Lower leg skin (tissue), 3 donors: ENCODE measurements around the gene PTCH2.

Experiments
- POLR2A ChIP-seq, 2 donors: fragments of 450-650 bp; IDR thresholded peaks; one replicate each; pipeline ENCODE4 v1.6.1; 2016 to 2017; ENCODE audit warnings: antibody characterized with exemption in 2 of 2, mild to moderate bottlenecking in 1 of 2, moderate library complexity in 1 of 2
- TF ChIP-seq, protein P1 (sequence below), 3 donors: fragments of 450-650 bp; IDR thresholded peaks; one replicate each; pipeline ENCODE4 v1.5.1; 2016; ENCODE audit warnings: antibody characterized with exemption in 3 of 3, mild to moderate bottlenecking in 3 of 3, moderate library complexity in 2 of 3

DNA sequence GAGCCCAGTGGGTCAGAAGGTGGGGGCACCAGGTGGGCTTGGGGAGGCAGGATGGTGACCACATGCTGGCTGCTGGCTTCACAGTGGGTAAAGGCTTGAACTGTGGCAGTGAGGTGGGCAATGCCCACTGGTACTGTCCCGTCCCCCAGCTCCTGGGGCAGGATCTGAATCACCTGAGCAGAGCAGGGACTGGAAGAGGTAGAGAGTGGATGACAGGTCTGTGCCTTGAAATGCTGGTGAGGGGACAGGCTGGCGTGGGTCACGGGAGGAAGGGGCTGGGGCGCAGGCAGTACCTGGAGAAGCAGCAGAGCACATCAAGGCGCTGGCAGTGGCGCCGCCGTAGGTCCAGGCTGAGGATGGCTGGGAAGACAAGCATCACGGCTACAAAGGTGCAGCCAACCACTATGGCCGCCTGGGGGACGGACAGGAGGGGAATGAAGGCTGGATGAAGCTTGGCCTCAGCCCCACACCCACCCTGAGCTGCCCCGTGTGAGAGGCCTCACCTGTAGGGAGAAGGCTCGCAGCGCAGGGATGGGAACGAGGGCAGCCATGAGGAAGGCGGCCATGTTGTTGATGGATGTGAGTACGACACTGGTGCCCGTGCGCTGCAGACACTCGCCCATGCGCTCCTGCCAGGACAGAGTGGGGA is 14.9 kb downstream of the PTCH2 start:
- TF ChIP-seq, protein P1, sequence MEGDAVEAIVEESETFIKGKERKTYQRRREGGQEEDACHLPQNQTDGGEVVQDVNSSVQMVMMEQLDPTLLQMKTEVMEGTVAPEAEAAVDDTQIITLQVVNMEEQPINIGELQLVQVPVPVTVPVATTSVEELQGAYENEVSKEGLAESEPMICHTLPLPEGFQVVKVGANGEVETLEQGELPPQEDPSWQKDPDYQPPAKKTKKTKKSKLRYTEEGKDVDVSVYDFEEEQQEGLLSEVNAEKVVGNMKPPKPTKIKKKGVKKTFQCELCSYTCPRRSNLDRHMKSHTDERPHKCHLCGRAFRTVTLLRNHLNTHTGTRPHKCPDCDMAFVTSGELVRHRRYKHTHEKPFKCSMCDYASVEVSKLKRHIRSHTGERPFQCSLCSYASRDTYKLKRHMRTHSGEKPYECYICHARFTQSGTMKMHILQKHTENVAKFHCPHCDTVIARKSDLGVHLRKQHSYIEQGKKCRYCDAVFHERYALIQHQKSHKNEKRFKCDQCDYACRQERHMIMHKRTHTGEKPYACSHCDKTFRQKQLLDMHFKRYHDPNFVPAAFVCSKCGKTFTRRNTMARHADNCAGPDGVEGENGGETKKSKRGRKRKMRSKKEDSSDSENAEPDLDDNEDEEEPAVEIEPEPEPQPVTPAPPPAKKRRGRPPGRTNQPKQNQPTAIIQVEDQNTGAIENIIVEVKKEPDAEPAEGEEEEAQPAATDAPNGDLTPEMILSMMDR (IDR thresholded peaks at IDR 0.05), result no peak
- TF ChIP-seq POLR2A (IDR thresholded peaks at IDR 0.05), result no peak
